Measurements from ENCODE around the gene ZNF850. TPM values are rescaled to one million over a fixed set of nuclear protein-coding genes. Genes with fewer than 3 reads are reported as not detected.

ZNF850 gene
- total RNA-seq = 0.72 and 3.0 TPM in 2 replicates

DNA sequence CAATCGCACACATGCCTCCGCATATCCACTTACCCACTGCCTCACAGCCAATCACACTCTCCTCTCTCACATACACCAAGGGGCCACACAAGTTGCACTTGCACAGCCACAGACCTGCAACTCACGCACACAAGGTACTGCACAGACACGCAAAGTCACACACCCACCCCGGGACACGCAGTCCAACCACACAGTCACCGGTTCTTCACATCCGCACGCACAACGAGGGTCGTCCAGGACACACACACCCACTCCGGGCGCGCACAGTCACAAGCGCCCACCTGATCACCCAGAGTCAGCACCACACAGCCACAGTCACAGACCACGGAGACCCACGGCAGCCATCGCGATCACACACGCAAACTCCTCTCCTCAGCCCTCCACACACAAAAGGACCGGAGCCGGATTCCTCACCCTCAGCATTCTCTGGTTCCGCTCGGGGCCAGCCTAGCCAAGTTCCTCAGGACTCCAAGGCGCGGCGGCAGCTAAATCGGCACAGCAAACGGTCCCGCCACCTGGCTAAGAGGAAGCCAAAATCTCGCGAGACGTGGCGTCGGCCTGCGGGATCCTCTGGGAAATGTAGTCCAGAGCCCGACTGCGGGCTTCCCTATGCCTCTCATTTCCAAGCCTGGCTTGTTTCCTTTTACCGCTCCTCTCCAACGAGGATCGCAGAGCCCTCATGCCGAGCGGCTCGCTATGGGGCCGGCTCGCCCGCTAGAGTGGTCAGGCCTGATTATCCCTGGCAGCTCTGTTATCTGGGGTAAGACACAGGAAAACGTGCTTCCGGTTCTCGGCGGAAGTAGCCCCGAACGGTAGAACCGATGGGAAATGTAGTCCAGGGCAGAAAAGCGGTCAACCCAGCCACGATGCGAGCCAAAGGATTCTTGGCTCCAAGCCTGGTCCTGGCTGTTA lies at the start of gene ZNF850:
ZNF850 (minus strand) TSS at position 497 of the 912 bp plus-strand sequence. CDS start 10,201 bp downstream, outside the sequence.

DNA sequence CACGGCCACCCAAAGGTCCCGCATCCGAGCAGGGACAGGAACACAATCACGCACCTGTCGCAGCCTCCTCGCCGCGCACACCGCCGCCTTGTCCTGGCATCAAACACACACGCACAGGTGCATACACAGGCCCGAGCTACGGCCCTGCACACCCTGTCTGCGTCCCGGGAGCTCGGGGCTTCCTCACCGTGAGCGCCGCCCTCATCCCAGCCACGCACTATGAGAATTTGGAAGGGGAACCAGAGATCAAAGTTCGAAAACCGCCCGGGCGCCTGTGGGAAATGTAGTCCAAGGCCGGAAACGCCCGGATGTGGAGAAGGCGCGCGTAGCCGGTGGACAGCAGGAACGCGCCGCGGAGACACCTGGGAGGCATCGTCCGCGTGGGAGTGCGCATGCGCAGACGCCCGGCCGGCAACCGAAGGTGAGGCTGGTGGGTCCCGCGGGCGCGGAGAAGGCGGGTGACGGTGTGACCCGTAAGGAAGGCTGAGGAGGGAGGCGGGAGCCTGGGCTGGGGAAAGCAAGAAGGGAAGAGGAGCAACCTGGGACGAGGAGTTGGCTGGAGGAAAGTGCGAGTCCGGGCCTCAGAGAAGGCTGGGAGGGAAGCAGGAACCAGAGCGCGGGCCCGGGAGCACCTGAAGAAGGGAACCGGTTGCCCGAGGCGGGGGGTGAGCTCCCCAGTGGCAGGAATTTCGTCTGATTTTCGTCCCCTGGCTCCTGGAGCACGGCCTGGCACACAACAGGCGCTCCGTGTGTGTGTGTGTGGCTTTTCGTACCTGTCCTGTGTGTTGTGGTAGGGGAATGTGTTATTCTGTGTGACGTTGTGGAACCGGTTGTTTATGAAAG lies 85.2 kb downstream of the ZNF850 start, which contains the start of gene ZNF567:
ZNF567 (plus strand) TSS at position 399 of the 843 bp plus-strand sequence. CDS start 7,256 bp downstream, outside the sequence.

Other genes with a start within 250 kb of the ZNF850 start
- gene ZNF260, start 244.5 kb downstream of the ZNF850 start, total RNA-seq = 16.4 and 25.2 TPM in 2 replicates
- gene ZNF529, start 199.5 kb downstream of the ZNF850 start, total RNA-seq = 5.4 and 9.1 TPM in 2 replicates
- gene ZNF382, start 167.5 kb downstream of the ZNF850 start, total RNA-seq = 2.8 and 4.1 TPM in 2 replicates
- 1.8 and 10.1 TPM in 2 replicates for gene ZNF461, start 106.0 kb downstream of the ZNF850 start, total RNA-seq
- gene ZNF567, start 85.2 kb downstream of the ZNF850 start, total RNA-seq = 3.8 and 9.7 TPM in 2 replicates
- gene ZNF790, start 65.6 kb upstream of the ZNF850 start, total RNA-seq = 1.8 and 5.1 TPM in 2 replicates
- 0.78 and 3.5 TPM in 2 replicates for gene ZNF345, start 78.1 kb upstream of the ZNF850 start, total RNA-seq
- 2.3 and 4.1 TPM in 2 replicates for gene ZNF829, start 143.5 kb upstream of the ZNF850 start, total RNA-seq
- 4.3 and 5.0 TPM in 2 replicates for gene ZNF568, start 143.5 kb upstream of the ZNF850 start, total RNA-seq

Data from epithelial cell of alveolus of lung (primary cell).